Measurements from ENCODE around the gene ZNF469.

DNA sequence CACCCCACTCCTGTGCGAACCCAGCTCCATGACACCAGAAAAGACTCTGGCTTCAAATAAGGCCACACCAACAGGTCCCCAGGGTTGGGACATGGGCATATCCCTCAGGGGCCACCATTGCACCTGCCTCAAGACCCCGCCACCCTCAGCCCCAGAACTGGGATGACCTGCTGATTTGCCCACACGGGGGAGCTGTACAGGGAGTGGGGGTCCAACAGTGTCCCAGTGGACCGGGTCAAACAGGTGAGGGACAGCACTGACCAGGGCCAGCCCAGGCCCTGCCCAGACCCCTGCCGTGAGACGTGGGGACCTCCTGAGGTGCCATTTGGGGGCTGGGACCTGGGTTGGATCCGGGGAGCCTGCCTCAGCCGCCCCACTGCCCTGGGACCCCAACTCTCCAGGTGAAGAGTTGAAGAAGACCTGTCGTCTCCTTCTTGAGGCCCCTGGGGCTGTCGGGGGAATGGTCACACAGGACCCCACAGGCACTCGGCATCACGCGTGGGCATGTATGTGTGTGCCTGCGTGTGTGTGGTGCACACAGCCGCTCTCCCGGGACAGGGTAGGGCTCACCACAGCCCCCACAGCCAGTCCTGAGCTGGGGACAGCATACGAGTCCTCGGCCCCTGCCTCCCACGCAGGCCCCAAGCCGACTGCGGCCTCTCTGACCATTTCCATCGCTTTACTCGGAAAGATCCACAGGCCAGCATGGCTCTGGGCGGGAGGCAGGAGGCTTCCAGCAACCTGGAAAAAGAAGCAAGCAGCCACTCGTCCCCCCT is 34.2 kb upstream of the ZNF469 start:
- TF ChIP-seq, protein P1, sequence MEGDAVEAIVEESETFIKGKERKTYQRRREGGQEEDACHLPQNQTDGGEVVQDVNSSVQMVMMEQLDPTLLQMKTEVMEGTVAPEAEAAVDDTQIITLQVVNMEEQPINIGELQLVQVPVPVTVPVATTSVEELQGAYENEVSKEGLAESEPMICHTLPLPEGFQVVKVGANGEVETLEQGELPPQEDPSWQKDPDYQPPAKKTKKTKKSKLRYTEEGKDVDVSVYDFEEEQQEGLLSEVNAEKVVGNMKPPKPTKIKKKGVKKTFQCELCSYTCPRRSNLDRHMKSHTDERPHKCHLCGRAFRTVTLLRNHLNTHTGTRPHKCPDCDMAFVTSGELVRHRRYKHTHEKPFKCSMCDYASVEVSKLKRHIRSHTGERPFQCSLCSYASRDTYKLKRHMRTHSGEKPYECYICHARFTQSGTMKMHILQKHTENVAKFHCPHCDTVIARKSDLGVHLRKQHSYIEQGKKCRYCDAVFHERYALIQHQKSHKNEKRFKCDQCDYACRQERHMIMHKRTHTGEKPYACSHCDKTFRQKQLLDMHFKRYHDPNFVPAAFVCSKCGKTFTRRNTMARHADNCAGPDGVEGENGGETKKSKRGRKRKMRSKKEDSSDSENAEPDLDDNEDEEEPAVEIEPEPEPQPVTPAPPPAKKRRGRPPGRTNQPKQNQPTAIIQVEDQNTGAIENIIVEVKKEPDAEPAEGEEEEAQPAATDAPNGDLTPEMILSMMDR (IDR thresholded peaks at IDR 0.05) = no peak
- TF ChIP-seq NFYB (CRISPR knock-in tag; conservative IDR thresholded peaks at IDR 0.05; ENCODE audit: low read depth) (no peak), NR2C2 (CRISPR knock-in tag; IDR thresholded peaks at IDR 0.05) (no peak), FOXK1 (CRISPR knock-in tag; IDR thresholded peaks at IDR 0.05) (no peak), GRHL2 (CRISPR knock-in tag; IDR thresholded peaks at IDR 0.05; ENCODE audit: insufficient replicate concordance, severe bottlenecking) (no peak)
- TF ChIP-seq, protein P2, sequence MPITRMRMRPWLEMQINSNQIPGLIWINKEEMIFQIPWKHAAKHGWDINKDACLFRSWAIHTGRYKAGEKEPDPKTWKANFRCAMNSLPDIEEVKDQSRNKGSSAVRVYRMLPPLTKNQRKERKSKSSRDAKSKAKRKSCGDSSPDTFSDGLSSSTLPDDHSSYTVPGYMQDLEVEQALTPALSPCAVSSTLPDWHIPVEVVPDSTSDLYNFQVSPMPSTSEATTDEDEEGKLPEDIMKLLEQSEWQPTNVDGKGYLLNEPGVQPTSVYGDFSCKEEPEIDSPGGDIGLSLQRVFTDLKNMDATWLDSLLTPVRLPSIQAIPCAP (CRISPR knock-in tag; IDR thresholded peaks at IDR 0.05) = no peak
- TF ChIP-seq, protein P3, sequence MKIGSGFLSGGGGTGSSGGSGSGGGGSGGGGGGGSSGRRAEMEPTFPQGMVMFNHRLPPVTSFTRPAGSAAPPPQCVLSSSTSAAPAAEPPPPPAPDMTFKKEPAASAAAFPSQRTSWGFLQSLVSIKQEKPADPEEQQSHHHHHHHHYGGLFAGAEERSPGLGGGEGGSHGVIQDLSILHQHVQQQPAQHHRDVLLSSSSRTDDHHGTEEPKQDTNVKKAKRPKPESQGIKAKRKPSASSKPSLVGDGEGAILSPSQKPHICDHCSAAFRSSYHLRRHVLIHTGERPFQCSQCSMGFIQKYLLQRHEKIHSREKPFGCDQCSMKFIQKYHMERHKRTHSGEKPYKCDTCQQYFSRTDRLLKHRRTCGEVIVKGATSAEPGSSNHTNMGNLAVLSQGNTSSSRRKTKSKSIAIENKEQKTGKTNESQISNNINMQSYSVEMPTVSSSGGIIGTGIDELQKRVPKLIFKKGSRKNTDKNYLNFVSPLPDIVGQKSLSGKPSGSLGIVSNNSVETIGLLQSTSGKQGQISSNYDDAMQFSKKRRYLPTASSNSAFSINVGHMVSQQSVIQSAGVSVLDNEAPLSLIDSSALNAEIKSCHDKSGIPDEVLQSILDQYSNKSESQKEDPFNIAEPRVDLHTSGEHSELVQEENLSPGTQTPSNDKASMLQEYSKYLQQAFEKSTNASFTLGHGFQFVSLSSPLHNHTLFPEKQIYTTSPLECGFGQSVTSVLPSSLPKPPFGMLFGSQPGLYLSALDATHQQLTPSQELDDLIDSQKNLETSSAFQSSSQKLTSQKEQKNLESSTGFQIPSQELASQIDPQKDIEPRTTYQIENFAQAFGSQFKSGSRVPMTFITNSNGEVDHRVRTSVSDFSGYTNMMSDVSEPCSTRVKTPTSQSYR (CRISPR knock-in tag; IDR thresholded peaks at IDR 0.05) = no peak
- TF ChIP-seq, protein P4, sequence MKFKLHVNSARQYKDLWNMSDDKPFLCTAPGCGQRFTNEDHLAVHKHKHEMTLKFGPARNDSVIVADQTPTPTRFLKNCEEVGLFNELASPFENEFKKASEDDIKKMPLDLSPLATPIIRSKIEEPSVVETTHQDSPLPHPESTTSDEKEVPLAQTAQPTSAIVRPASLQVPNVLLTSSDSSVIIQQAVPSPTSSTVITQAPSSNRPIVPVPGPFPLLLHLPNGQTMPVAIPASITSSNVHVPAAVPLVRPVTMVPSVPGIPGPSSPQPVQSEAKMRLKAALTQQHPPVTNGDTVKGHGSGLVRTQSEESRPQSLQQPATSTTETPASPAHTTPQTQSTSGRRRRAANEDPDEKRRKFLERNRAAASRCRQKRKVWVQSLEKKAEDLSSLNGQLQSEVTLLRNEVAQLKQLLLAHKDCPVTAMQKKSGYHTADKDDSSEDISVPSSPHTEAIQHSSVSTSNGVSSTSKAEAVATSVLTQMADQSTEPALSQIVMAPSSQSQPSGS (CRISPR knock-in tag; IDR thresholded peaks at IDR 0.05; ENCODE audit: borderline replicate concordance, low read depth) = no peak
- TF ChIP-seq, protein P5, sequence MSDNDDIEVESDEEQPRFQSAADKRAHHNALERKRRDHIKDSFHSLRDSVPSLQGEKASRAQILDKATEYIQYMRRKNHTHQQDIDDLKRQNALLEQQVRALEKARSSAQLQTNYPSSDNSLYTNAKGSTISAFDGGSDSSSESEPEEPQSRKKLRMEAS (CRISPR knock-in tag; IDR thresholded peaks at IDR 0.05) = no peak
- TF ChIP-seq, protein P6, sequence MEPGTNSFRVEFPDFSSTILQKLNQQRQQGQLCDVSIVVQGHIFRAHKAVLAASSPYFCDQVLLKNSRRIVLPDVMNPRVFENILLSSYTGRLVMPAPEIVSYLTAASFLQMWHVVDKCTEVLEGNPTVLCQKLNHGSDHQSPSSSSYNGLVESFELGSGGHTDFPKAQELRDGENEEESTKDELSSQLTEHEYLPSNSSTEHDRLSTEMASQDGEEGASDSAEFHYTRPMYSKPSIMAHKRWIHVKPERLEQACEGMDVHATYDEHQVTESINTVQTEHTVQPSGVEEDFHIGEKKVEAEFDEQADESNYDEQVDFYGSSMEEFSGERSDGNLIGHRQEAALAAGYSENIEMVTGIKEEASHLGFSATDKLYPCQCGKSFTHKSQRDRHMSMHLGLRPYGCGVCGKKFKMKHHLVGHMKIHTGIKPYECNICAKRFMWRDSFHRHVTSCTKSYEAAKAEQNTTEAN (CRISPR knock-in tag; IDR thresholded peaks at IDR 0.05) = no peak
- TF ChIP-seq, protein P7, sequence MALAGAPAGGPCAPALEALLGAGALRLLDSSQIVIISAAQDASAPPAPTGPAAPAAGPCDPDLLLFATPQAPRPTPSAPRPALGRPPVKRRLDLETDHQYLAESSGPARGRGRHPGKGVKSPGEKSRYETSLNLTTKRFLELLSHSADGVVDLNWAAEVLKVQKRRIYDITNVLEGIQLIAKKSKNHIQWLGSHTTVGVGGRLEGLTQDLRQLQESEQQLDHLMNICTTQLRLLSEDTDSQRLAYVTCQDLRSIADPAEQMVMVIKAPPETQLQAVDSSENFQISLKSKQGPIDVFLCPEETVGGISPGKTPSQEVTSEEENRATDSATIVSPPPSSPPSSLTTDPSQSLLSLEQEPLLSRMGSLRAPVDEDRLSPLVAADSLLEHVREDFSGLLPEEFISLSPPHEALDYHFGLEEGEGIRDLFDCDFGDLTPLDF (CRISPR knock-in tag; IDR thresholded peaks at IDR 0.05) = no peak

Measured in WTC11 (cell line).